OCI-LY1 (cell line): Measurements from ENCODE around the gene IQGAP2.
"Not testable (repeated sequence)": the region's sequence is repeated elsewhere in the genome, so short reads cannot be mapped to it uniquely, and the experiment has no call there.

Source experiments
- H2AFZ ChIP-seq: fragments of 200-600 bp; sonication (generic), shearing (Covaris generic); 2 replicates; pipeline ENCODE4 v1.6.0; 2014; ENCODE audit warnings: antibody characterized with exemption, mild to moderate bottlenecking, low read length
- H3F3A ChIP-seq: fragments of 200-600 bp; sonication (generic), shearing (Covaris generic); 2 replicates; pipeline ENCODE4 v1.6.0; 2014; ENCODE audit warnings: mild to moderate bottlenecking, antibody characterized with exemption, low read length, moderate library complexity; ENCODE audit not compliant: insufficient read depth
- H3K27ac ChIP-seq: fragments of 200-600 bp; sonication (generic); 2 replicates; pipeline ENCODE4 v1.5.1; 2014; ENCODE audit warnings: low read length, mixed run types, mild to moderate bottlenecking, low read depth; ENCODE audit not compliant: poor library complexity, severe bottlenecking
- H3K27me3 ChIP-seq: fragments of 200-600 bp; sonication (generic); 2 replicates; pipeline ENCODE4 v1.6.0; 2014; ENCODE audit warnings: antibody characterized with exemption, mild to moderate bottlenecking, low read length, moderate library complexity; ENCODE audit not compliant: insufficient read depth
- H3K36me3 ChIP-seq: fragments of 200-600 bp; sonication (generic); 2 replicates; pipeline ENCODE4 v1.6.1; 2014; ENCODE audit warnings: mild to moderate bottlenecking, antibody characterized with exemption, low read length, moderate library complexity, mixed read lengths; ENCODE audit not compliant: insufficient read depth
- H3K4me1 ChIP-seq: fragments of 200-600 bp; sonication (generic); 2 replicates; pipeline ENCODE4 v1.5.1; 2014; ENCODE audit warnings: mild to moderate bottlenecking, low read length, moderate library complexity; ENCODE audit not compliant: insufficient read depth, severe bottlenecking
- H3K4me2 ChIP-seq: fragments of 200-600 bp; sonication (generic), shearing (Covaris generic); 2 replicates; pipeline ENCODE4 v1.6.1; 2014; ENCODE audit warnings: low read length
- H3K4me3 ChIP-seq: fragments of 200-600 bp; sonication (generic); 2 replicates; pipeline ENCODE4 v1.5.1; 2014; ENCODE audit warnings: low read length, low read depth, mild to moderate bottlenecking, mixed read lengths; ENCODE audit not compliant: poor library complexity, severe bottlenecking
- H3K79me2 ChIP-seq: fragments of 200-600 bp; shearing (Covaris generic); 2 replicates; pipeline ENCODE4 v1.6.1; 2016; ENCODE audit warnings: mixed run types, low read length, mixed read lengths; ENCODE audit not compliant: insufficient read depth
- H3K9ac ChIP-seq: fragments of 200-600 bp; sonication (generic), shearing (Covaris generic); 2 replicates; pipeline ENCODE4 v1.6.1; 2014; ENCODE audit warnings: mild to moderate bottlenecking, low read length, mixed read lengths
- H3K9me2 ChIP-seq: fragments of 200-600 bp; sonication (generic), shearing (Covaris generic); 2 replicates; pipeline ENCODE4 v1.6.1; 2014; ENCODE audit warnings: low read depth, mild to moderate bottlenecking, low read length, mixed read lengths
- H3K9me3 ChIP-seq: fragments of 200-600 bp; shearing (Covaris generic); 2 replicates; pipeline ENCODE4 v1.6.1; 2014; ENCODE audit warnings: low read length, mixed read lengths
- H4K20me1 ChIP-seq: fragments of 200-600 bp; sonication (generic), shearing (Covaris generic); 2 replicates; pipeline ENCODE4 v1.6.0; 2016; ENCODE audit warnings: mild to moderate bottlenecking, low read length; ENCODE audit not compliant: insufficient read depth
- EZH2 ChIP-seq: fragments of 200-600 bp; sonication (generic), shearing (Covaris generic); IDR thresholded peaks from 2 replicates; pipeline ENCODE4 v1.8.0; 2017; ENCODE audit warnings: borderline replicate concordance, mixed run types, mild to moderate bottlenecking, antibody characterized with exemption, low read length, moderate library complexity, mixed read lengths
- TF ChIP-seq, protein P1 (sequence below): fragments of 200-600 bp; sonication (generic), shearing (Covaris generic); IDR thresholded peaks from 2 replicates; pipeline ENCODE4 v1.5.1; 2017; ENCODE audit warnings: mild to moderate bottlenecking, antibody characterized with exemption, low read length, moderate library complexity, mixed read lengths

Gene IQGAP2

DNA sequence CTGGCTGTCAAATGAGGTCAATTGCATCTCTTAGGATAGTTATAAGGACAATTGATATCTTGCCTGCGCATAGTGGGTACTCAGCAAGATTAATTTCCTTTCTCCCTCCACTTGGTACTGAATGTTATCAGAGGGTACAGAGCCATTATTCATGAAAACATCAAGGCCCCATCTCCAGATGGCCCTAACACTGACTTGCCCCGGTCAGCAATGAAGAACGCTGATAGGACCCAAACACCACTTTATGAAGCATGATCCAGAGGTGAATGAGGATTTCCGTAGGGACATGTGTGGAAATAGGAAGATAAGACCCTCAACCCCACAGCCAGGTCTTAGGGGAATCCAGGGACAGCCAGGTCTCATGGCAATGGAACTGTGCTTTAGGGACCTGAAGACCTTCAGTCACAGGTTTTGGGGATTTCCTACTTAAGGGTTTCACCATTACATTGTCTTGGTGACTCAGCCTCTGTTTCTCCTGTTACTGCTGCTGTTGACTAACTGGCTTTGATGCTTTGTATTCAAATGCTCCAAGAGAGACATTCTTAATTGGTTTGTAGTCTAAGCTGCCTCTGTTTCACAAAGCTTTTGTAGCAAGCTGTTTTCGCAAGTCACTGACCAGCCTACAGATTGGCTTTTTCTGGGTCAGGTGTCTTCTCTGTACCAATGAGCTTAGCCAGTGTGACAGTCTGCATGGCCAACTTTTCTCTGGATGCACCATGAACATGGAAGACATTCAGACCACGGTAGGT, 35.3 kb upstream of the IQGAP2 start:
- no peak overlapping the region for H3K27ac ChIP-seq
- no peaks in the 10 kb centered on the region for H3K9me2 ChIP-seq
- H3K36me3 ChIP-seq: no peaks in the 10 kb centered on the region
- H3K4me1 ChIP-seq: peaks cover 28% of the 10 kb centered on the region
- H3K4me2 ChIP-seq: no peak overlapping the region
- H2AFZ ChIP-seq: no peak overlapping the region
- no peaks in the 10 kb centered on the region for H4K20me1 ChIP-seq
- 0 out of 2 replicates have a peak, but pooled peaks cover 3% of the 10 kb centered on the region for H3F3A ChIP-seq
- no peaks in the 10 kb centered on the region for H3K27me3 ChIP-seq
- no peak overlapping the region for H3K9ac ChIP-seq
- no peaks in the 10 kb centered on the region for H3K9me3 ChIP-seq
- no peak overlapping the region for H3K4me3 ChIP-seq
- TF ChIP-seq, protein P1, sequence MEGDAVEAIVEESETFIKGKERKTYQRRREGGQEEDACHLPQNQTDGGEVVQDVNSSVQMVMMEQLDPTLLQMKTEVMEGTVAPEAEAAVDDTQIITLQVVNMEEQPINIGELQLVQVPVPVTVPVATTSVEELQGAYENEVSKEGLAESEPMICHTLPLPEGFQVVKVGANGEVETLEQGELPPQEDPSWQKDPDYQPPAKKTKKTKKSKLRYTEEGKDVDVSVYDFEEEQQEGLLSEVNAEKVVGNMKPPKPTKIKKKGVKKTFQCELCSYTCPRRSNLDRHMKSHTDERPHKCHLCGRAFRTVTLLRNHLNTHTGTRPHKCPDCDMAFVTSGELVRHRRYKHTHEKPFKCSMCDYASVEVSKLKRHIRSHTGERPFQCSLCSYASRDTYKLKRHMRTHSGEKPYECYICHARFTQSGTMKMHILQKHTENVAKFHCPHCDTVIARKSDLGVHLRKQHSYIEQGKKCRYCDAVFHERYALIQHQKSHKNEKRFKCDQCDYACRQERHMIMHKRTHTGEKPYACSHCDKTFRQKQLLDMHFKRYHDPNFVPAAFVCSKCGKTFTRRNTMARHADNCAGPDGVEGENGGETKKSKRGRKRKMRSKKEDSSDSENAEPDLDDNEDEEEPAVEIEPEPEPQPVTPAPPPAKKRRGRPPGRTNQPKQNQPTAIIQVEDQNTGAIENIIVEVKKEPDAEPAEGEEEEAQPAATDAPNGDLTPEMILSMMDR: no peak
- TF ChIP-seq EZH2: no peak
- H3K79me2 ChIP-seq: no peaks in the 10 kb centered on the region

GRCh38 chr5:76368941-76369340, 34.1 kb upstream of the IQGAP2 start:
- H3K4me3 ChIP-seq: no peak overlapping the region
- TF ChIP-seq, protein P1: no peak
- no peak for TF ChIP-seq EZH2

GRCh38 chr5:76369668-76370067, 33.4 kb upstream of the IQGAP2 start:
- H3K9me3 ChIP-seq, H3K4me2 ChIP-seq, H3K36me3 ChIP-seq, H2AFZ ChIP-seq, H3K4me3 ChIP-seq, H3K79me2 ChIP-seq, H3F3A ChIP-seq, H3K27ac ChIP-seq, H3K9ac ChIP-seq, H4K20me1 ChIP-seq, H3K9me2 ChIP-seq, H3K27me3 ChIP-seq: not testable (repeated sequence)
- H3K4me1 ChIP-seq: peaks cover 13% of the 10 kb centered on the region

More at GRCh38 chr5:76368941-76369340, 34.1 kb upstream of the IQGAP2 start:
- no peaks in the 10 kb centered on the region for H3K36me3 ChIP-seq
- H3K27me3 ChIP-seq: no peaks in the 10 kb centered on the region
- no peak overlapping the region for H3K27ac ChIP-seq
- no peak overlapping the region for H3K4me2 ChIP-seq
- no peaks in the 10 kb centered on the region for H4K20me1 ChIP-seq
- peaks cover 20% of the 10 kb centered on the region for H3K4me1 ChIP-seq
- no peaks in the 10 kb centered on the region for H3K9me2 ChIP-seq
- H2AFZ ChIP-seq: no peak overlapping the region
- H3K9me3 ChIP-seq: no peaks in the 10 kb centered on the region
- 0 out of 2 replicates have a peak, but pooled peaks cover 3% of the 10 kb centered on the region for H3F3A ChIP-seq
- no peaks in the 10 kb centered on the region for H3K79me2 ChIP-seq
- H3K9ac ChIP-seq: no peak overlapping the region

DNA sequence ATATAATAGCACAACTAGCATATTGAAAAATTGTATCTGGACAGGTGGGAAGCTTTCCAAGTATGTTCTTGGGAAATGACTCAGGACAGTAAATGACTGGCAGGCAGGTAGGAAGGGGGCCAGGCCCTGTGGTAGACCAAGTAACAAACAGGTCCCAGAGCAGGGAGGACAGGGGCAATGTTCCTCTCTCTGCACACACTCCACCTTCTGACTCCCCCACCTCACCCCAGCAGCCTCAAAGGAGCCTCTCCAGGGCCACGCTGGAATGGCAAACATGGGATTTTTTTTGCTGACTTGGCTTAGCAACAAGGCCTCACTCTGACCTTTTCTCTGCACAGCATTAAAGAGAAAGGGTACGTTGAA, 31.1 kb upstream of the IQGAP2 start:
- Histone ChIP-seq H3K4me3 (no peak overlapping the region), H3K27me3 (no peaks in the 10 kb centered on the region), H3K9ac (no peak overlapping the region), H4K20me1 (no peaks in the 10 kb centered on the region), H3K9me2 (no peaks in the 10 kb centered on the region), H3K4me2 (no peak overlapping the region), H3K27ac (no peak overlapping the region), H3K79me2 (no peaks in the 10 kb centered on the region), H3F3A (no peaks in the 10 kb centered on the region), H3K9me3 (no peaks in the 10 kb centered on the region), H3K4me1 (no peaks in the 10 kb centered on the region), H3K36me3 (no peaks in the 10 kb centered on the region), H2AFZ (no peak overlapping the region)
- TF ChIP-seq EZH2: no peak
- TF ChIP-seq, protein P1: no peak
